Subcutaneous adipose tissue (tissue), 4 donors: ENCODE data around the gene SLC12A7. TPM values are rescaled to one million over a fixed set of nuclear protein-coding genes. Genes with fewer than 3 reads are reported as not detected.

ENCODE experiments used
- total RNA-seq, 4 donors: library from RNA; depleted of rRNA; stranded (reverse); fragments of >200 nt; gene quantifications; one replicate each; pipeline ENCODE4 v1.1.0, GENCODE V29; 2016
- TF ChIP-seq, protein P1 (sequence below): fragments of 450-650 bp; IDR thresholded peaks from one replicate; pipeline ENCODE4 v1.5.1; 2016; ENCODE audit warnings: low read depth, mild to moderate bottlenecking, control low read depth, antibody characterized with exemption, moderate library complexity

Gene SLC12A7
- total RNA-seq, 4 donors from 2014 or later = 12.9 to 34.3 (median 20.7) TPM

GRCh38 chr5:1110307-1111240 is 1.3 kb downstream of the SLC12A7 start:
- TF ChIP-seq, protein P1, sequence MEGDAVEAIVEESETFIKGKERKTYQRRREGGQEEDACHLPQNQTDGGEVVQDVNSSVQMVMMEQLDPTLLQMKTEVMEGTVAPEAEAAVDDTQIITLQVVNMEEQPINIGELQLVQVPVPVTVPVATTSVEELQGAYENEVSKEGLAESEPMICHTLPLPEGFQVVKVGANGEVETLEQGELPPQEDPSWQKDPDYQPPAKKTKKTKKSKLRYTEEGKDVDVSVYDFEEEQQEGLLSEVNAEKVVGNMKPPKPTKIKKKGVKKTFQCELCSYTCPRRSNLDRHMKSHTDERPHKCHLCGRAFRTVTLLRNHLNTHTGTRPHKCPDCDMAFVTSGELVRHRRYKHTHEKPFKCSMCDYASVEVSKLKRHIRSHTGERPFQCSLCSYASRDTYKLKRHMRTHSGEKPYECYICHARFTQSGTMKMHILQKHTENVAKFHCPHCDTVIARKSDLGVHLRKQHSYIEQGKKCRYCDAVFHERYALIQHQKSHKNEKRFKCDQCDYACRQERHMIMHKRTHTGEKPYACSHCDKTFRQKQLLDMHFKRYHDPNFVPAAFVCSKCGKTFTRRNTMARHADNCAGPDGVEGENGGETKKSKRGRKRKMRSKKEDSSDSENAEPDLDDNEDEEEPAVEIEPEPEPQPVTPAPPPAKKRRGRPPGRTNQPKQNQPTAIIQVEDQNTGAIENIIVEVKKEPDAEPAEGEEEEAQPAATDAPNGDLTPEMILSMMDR = no peak

DNA sequence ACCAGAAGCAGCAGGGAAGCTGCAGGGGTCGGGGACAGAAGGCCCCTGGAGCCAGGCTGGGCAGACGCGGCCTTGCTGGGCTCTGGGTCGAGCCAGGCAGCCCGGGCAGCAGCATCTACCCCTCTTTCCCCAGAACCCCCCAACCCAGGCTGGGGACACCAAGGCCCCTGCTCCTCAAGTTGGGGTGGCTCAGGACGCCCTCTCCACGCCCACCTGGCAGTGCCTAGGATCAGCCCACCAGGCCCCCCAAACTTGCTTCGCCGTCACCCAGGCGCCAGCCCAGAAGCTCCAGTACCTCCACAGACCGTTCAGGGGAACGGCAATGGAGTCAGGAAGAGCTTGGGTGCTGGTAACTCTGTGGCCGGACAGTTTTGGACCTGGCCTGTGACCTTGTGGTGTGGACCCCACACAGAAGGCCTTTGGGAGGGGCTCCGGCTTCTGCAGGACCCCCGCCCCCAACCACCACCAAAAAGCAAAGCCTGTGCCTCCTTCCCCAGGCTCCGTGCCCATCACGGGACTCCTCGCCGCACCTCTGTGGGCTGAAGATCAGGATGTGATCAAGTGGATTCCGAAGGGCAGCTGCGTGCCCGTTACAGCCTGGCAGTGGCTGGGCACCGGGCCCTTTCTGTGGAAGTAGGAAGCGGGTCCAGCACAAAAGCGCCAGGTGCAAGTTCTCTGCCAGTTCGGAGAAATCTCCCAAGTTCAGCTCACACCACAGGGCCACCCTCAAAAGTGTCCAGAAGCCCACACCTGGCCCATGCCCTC is 2.1 kb downstream of the SLC12A7 start:
- TF ChIP-seq, protein P1 = no peak

DNA sequence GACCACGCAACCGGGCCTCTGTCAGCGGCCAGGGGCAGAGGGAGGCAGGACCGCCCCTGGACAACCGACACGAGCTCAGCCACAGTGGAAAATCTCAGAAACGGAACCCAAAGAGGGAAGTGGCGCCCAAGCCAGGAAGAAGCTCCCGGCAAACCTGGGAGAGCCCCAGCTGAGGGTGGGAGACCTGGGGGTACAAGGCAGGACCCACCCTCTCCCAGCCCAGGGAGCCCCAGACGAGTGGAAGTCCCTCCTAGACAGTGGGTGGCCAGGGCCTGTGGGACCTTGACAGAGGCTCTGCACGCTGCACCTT is 3.0 kb downstream of the SLC12A7 start:
- TF ChIP-seq, protein P1 = no peak

- TF ChIP-seq, protein P1 = no peak
Measured at GRCh38 chr5:1108023-1108864, 3.6 kb downstream of the SLC12A7 start.

- TF ChIP-seq, protein P1 = no peak
Measured at GRCh38 chr5:1107167-1108022, 4.5 kb downstream of the SLC12A7 start.

GRCh38 chr5:1106385-1107166 is 5.3 kb downstream of the SLC12A7 start:
- TF ChIP-seq, protein P1 = no peak
